ENCODE results near the gene SAA4.
"Not testable (repeated sequence)": the region's sequence is repeated elsewhere in the genome, so short reads cannot be mapped to it uniquely, and the experiment has no call there.

Gene SAA4, protein sequence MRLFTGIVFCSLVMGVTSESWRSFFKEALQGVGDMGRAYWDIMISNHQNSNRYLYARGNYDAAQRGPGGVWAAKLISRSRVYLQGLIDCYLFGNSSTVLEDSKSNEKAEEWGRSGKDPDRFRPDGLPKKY

DNA sequence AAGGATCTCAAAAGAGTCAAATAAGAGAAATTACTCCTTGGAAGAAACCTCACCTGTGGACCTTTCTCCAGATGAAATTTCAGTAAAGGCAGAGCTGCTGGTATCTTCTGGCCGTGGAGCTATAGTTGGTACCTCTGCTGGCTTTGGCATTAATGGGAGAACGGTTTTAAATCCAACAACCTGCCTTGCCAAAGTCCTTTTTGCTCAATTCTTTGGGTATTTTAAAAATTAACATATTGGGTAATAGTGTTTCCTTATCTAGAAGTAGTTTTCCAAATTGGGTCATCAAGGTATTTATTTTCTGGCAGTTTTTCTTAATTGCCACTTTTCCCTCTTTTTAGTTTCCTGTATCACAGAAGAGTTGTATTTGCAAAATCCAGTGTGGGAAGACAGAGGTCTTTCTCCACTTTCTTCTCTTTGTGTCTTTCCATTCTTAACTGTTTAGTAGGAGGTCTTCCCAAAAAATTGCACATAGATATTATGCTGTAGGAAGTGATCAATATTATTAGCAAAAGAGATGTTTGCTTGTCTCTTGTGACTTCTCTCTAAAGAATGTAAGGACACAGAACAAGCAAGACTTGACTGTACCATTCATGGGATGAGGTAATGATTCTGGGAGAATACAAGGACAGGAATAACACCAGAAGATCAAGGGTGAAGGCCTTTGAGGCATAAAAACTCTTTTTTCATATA is at the start of gene SAA4:
SAA4 (minus strand) TSS at position 139 of the 693 bp plus-strand sequence. CDS start 876 bp downstream, outside the sequence.
- no peak for DNase-seq

DNA sequence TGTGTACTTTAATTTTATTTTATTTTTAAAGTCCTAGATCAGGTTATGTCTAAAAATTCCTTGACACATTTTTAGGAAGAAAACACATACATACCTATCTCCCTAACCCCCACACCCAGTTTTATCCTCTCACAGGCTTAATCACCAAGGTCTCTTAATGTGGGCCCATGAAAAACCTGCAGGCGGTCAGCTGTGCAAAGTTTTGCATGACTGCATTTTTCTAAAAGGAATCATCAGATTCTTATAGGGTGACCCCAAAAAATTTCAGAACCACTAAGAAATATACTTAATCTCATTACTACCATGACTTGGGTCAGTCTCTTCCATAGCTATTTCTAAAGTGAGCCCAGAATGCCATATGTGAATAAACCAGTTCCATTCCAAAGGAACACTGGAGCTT is 49.2 kb upstream of the SAA4 start:
- DNase-seq, result no peak

DNA sequence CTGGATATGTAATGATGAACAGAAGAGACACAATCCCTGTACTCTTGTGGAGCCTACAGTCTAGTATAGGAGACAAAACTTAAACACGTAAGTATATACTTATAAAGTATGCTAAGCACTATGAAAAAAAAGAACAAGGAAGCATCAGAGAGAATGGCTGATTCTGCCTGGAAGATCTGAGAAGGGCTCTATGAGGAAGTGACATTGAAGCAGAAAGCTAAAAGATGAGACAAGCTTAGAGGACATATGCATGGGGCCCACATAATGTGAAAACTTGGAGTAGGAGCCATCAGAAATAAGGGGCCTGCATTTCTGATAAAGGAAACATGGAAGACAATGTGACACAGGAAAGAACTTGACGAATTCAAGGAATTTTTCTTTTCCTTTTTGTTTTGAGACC is 46.0 kb upstream of the SAA4 start:
- no peak for DNase-seq

DNA sequence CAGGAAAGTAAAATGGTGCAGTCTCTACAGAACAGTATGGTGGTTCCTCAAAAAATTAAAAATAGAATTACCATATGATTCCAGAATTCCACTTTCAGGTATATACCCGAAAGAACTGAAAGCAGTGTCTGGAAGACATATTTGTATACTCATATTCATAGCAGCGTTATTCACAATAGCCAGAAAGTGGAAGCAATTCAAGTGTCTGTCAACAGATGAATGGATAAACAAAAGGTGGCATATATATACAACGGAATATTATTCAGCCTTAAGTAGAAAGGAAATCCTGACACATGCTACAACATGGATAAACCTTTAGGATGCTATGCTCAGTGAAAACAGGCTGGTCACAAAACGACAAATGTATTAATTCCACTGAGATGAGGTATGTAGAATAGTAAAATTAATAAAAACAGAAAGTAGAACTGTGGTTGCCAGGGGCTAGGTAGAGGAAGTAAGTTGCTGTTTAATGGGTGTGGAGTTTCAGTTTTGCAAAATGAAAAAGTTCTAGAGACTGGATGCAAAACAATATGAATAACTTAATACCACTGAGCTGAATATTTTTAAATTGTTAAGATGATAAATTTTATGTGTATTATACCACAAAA is 43.9 kb upstream of the SAA4 start:
- peak; percentile 18 for DNase-seq

DNA sequence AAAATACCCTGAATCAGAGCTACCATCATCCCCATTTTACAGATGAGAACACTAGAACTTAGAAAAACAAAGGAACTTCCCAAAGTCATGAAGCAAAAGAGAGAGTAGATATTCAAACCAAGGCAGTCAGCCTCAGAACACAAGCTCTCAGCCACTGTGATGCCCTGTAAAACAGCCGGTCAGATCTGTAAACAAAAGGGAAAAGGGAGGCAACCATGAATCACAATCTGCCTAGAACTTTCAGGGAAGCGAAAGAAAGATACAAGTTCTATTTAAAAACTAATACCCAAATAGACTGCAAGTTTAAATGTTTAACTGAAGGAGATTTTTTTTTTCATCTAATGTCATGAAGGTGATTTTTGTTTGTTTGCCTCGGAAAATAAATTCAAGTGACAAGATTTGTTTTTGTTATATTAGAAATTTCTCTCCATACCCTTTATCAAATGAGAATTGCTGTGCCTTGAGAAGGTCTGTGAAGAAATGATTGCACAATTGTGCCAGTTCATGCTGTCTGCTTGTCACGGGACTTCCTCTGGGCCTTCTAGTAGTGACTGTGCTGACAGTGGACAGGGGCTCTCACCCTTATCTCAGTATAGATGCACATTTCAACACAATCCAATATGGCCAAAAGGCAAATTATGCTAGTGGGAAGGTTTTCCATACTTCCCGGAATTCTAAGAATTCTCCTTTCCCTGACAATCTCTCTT is 41.1 kb upstream of the SAA4 start:
- DNase-seq, result no peak

DNA sequence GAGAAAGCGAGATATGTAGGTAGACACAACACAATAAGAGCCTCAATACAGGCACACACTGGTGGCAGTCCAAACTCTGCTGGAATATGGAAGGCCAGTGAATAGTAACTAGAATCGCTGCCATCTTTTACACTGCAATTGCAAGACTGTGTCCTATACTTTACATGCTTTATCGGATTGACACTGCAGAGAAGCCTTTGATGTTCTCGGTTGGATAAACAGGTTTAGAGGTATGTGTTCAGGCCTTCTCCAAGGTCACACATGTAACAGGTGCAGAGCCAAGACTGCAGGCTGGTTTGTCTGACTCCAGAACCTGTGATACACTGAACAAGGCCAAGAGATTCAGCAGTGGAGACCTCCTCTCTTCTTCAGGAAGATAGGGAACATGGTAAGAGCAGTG is 34.6 kb upstream of the SAA4 start:
- DNase-seq, result no peak

DNA sequence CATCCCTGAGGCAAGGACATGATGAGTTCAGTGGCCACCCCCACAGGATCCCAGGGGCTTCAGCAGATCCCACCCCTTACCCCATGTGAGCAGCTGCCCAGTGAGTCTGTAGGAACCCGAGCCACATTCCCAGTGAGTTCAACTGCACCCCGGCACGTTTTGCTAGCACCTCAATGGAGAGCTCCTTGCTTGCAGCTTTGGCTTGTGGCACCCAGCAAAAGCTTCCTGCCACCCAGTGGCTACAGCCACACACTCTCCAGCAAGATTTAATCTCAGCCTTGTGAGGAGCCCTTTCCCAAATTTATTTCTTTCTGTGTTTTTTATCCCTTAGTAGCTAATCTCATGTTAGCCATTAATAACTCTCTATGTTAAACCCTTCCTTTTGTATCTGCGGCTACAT is 33.5 kb upstream of the SAA4 start:
- DNase-seq, result no peak

DNA sequence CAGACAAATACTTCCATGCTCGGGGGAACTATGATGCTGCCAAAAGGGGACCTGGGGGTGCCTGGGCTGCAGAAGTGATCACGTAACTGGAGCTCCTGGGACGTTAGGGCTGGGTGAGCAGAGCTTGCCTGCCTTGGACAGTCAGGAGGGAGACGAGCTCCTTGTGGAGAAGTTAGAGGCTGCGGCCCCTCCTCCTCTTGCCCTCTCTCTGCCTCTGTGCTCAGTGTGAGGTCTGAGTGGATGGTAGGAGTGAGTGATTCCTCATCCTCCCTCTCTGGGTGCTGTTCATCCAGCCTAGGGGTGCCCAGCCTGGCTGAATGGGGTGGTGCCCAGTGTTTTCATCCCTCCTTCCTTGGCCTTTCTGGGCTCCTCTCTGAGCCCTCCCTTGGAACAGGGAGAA is 32.6 kb upstream of the SAA4 start:
- DNase-seq, result not testable (repeated sequence)

DNA sequence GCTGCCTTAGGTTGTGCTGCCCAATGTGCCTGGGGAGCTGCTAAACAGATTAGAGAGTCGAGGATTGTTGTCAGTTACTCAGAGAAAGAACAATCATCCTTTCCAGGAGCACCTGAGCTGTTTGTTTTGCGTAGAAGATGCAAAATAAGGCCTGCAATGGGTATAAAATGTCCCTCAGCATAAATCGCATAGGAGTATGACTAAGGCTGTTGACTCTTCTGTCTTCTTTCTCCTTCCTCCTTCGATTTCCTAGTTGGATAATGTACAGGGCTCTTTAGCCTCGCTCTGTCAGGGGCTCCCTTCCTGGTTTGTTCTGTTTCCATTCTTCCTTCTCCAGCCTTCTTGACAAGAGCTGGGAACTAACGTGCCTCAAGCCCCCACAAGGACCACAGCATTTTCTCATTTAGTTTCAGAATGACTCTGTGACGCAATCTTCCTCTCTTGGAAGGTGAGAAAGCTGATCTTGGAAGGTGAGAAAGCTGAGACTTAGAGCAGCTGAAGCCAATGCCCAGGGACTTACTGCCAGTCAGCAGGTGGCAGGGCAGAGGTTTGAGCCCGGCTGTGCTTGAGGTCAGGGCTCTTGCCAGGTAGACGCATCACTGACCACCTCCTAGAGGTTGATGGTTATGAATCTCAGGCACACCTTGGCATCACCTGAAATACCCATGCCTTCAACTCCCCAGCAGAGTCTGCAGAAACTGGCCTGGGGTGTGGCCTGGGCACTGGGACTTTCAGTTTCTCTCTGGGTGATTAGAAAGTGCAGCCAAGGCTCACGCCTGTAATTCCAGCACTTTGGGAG is 30.9 kb upstream of the SAA4 start:
- DNase-seq, result not testable (repeated sequence)

DNA sequence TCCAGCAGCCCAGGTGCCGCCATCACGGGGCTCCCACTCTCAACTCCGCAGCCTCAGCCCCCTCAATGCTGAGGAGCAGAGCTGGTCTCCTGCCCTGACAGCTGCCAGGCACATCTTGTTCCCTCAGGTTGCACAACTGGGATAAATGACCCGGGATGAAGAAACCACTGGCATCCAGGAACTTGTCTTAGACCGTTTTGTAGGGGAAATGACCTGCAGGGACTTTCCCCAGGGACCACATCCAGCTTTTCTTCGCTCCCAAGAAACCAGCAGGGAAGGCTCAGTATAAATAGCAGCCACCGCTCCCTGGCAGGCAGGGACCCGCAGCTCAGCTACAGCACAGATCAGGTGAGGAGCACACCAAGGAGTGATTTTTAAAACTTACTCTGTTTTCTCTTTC is 29.3 kb upstream of the SAA4 start, which contains the start of gene SAA1:
SAA1 (plus strand) TSS at position 316 of the 400 bp plus-strand sequence. CDS start 624 bp downstream, outside the sequence.
- DNase-seq, result no peak

DNA sequence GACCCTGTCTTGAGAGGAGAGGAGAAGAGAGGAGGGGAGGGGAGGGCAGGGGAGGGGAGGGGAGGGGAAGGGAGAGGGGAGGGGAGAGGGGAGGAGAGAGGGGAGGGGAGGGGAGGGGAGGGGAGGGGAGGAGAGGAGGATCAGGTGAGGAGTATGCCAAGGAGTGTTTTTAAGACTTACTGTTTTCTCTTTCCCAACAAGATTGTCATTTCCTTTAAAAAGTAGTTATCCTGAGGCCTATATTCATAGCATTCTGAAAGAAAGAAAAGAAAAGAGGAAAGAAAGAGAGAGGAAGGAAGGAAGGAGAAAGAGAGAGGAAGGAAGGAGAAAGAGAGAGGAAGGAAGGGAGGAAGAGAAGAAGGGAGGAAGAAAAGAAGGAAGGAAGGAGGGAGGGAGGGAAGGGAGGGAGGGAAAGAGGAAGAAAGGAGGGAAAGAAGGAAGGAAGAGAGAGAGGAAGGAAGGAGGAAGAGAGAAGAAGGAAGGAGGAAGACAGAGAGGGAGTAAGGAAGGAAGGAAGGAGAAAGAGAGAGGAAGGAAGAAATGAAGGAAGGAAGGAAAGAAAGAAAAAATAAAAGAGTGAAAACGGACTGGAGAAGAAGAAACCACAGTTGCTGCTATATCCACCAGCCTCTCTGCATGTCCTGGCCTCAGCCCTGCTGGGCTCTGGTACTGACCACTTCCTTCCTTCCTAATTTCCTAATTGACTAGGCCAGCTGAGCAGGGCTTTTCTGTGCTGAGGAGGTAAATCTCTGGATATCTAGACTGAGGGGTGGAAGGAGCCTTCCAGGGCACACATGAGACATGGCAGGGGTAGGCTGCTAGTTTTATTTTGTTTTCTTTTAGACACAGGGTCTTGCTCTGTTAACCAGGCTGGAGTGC is 28.3 kb upstream of the SAA4 start:
- DNase-seq, result no peak

DNA sequence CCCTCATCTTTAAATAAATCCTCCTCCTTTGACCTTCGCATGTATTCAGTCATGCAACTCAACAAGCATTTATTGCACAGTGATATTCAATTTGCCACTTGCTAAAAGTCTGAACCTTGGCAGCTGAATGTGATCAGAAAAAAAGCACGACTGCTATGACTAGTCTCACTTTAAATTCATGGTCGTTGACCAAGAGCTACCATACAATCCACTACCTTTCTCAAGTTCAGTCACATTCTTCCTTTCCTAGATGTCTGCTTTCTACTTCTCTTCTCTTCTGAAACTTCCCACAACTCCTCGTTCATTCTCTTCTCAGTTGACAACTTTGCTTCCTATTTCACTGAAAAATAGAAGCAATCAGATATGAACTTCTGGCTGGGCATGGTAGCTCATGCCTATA is 27.4 kb upstream of the SAA4 start:
- no peak for DNase-seq

DNA sequence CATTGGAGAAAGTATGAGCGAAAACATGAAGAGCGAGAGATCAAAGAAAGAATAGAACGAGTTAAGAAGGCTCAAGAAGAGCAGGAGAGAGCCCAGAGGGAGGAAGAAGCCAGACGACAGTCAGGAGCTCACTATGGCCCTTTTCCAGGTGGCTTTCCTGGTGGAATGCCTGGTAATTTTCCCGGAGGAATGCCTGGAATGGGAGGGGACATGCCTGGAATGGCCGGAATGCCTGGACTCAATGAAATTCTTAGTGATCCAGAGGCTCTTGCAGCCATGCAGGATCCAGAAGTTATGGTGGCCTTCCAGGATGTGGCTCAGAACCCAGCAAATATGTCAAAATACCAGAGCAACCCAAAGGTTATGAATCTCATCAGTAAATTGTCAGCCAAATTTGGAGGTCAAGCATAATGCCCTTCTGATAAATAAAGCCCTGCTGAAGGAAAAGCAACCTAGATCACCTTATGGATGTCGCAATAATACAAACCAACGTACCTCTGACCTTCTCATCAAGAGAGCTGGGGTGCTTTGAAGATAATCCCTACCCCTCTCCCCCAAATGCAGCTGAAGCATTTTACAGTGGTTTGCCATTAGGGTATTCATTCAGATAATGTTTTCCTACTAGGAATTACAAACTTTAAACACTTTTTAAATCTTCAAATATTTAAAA is 26.2 kb upstream of the SAA4 start:
- not testable (repeated sequence) for DNase-seq

DNA sequence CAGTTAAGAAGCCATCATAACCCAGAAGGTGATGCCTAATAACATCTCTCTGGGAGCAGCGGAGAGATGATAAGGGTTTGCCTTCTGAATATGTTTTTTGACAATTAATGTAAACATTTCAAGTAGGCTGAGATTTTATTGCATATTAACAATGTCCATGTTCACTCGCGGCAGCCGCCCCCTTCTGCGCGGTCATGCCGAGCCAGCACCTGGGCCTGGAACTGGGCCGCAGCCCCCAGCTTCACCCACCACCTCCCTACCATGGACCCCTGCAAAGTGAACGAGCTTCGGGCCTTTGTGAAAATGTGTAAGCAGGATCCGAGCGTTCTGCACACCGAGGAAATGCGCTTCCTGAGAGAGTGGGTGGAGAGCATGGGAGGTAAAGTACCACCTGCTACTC is 25.1 kb upstream of the SAA4 start:
- no peak for DNase-seq

DNA sequence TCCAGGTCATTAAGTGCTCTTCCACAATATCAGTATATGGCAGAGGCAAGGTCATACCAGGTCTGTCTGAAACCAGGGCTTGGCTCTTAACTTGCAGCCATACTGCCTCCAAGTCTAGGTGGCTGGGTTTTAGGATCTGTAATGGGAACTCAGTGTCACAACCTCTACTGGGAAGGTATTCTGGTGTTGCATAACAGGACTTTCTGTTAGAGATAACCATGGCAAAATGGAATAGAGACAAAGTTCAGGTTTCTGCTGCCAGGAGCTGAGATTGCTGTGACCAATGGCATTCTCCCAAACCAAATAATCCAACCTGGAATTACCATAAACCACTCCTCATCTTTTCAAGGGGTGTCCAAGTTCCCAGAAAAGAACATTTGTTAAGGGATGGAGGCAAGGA is 22.7 kb upstream of the SAA4 start:
- DNase-seq, result no peak

DNA sequence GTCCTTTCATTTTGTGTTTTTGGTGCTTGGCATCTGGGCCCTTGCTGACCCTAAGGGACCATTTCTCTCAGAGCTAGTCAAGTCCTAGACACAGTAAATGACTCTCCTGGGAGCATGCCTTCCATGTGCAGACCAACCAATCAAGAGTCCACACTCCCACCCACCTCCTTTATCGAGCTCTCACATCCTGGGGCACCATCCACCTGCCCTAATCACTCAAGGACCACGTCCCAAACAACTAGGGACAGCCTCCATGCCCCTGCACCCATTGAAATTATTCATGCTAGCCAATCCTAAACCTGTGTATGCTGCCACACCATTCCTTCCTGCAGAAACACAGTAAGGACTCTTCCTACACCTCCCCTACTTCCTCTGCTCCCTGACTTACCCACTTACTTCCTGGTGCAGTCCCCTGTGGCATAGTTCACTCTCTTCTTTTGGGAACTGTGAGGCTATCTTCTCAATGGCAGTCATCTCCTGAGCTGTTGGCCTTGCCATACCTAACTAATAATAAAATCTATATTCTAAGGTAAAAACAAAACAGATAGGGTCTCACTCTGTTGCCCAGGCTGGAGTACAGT is 18.3 kb upstream of the SAA4 start:
- DNase-seq, result no peak

DNA sequence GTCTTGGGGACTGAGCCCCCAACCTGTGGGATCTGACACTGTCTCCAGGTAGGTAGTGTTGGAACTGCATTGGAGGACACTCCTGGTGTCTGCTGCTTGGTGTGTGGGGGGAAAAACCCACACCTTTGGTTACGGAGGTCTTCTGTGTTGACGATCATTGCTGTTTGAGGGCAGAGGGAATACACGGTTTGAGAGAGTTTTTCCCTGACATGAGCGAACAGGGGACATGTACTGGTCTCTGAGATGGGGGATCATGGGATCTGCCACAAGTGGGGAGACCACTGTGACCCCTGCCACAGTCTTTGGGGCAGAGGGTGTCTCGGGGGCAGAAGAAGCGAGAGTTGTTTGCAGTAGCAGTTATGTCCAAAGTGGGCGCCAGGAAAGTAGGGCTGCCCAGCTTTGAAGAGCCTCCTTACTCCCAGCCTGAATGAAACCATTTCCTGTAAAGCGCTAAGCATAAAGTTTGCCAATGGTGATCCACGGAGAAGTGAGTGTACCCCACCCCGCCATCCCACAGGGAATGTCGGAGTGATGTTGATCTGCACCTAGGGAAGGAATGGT is 17.3 kb upstream of the SAA4 start:
- DNase-seq, result no peak

DNA sequence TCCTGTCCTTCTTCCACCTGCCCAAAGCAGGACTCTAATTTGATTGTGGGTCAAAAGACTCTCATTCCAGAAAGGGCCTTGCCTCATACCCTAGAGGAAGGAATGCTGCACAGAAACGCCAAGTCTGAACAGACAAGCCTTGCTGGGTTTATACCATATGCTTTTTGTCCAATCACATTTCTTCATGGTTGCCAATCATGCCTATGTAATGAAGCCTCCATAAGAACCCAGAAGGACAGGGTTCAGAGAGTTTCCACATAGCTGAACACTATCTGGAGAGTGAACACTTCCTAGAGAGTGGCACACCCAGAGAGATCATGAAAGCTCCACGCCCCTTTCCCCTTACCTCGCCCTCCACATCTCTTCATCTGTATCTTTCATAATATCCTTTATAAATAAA is 16.6 kb upstream of the SAA4 start:
- DNase-seq, result no peak

DNA sequence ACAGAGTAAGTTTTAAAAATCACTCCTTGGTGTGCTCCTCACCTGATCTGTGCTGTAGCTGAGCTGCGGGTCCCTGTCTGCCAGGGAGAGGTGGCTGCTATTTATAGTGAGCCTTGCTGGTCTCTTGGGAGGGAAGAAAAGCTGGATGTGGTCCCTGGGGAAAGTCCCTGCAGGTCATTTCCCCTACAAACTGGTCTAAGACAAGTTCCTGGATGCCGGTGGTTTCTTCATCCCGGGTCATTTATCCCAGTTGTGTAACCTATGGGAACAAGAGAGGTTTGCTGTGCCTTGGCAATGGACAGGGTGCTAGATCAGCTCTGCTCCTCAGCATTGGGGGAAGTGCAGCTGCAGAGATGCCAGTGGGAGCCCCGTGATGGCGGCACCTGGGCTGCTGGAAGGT is 12.0 kb upstream of the SAA4 start, which contains the start of gene SAA2:
SAA2 (minus strand) TSS at position 108 of the 400 bp plus-strand sequence. CDS start 657 bp downstream, outside the sequence.
- no peak for DNase-seq

DNA sequence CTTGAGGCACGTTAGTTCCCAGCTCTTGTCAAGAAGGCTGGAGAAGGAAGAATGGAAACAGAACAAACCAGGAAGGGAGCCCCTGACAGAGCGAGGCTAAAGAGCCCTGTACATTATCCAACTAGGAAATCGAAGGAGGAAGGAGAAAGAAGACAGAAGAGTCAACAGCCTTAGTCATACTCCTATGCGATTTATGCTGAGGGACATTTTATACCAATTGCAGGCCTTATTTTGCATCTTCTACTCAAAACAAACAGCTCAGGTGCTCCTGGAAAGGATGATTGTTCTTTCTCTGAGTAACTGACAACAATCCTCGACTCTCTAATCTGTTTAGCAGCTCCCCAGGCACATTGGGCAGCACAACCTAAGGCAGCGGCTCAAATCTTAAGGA is 10.6 kb upstream of the SAA4 start:
- not testable (repeated sequence) for DNase-seq

Measured in CD4-positive, alpha-beta T cell treated with Interleukin-4 for 4 hours (primary cell).